Measurements from ENCODE around the gene FBXO34. TPM values are rescaled to one million over a fixed set of nuclear protein-coding genes. Genes with fewer than 3 reads are reported as not detected.

Gene FBXO34
- total and polyA plus RNA-seq, 9 of the 15 experiments (the other 6 are each of a cell fraction or from before 2014, with no cell fraction given) = 6.3 to 24.9 (median 16.2) TPM

DNA sequence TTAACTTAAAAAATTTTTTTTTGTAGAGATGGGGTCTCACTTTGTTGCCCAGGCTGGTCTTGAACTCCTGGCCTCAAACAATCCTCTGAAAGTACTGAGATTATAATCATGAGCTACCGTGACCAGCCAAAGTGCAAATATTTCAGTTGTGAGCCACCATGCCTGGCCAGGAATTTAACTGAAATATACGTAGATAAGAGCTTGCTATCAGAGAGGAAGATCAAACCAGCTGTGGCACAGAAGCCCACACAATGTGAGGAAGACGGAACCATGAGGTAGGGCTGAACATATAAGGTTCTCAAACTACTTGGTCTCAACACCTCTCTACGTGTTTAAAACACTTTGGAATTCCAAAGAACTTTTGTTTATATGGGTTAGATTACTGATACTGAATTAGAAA lies 111.3 kb downstream of the FBXO34 start:
- BruUV-seq (replicated peaks) = no TSS peak
- peak; percentile 57 for FAIRE-seq
- TF ChIP-seq ZNF584 (CRISPR knock-in tag; IDR thresholded peaks at IDR 0.05; ENCODE audit: low read depth) (no peak), TEAD4 (IDR thresholded peaks at IDR 0.05; ENCODE audit: low read length) (peak; percentile 31; the same call in 1 of the 2 replicates), TEAD4 (CRISPR knock-in tag; IDR thresholded peaks at IDR 0.05; ENCODE audit: borderline replicate concordance) (no peak), ARHGAP35 (IDR thresholded peaks at IDR 0.05; ENCODE audit: partially characterized antibody) (no peak), HNRNPL (IDR thresholded peaks at IDR 0.05; ENCODE audit: low read depth, low read length) (no peak), ZNF696 (CRISPR knock-in tag; conservative IDR thresholded peaks at IDR 0.05) (no peak), CTBP1 (IDR thresholded peaks at IDR 0.05; ENCODE audit: borderline replicate concordance) (no peak), TOE1 (IDR thresholded peaks at IDR 0.05; ENCODE audit: borderline replicate concordance) (no peak), TOE1 (CRISPR knock-in tag; IDR thresholded peaks at IDR 0.05; ENCODE audit: borderline replicate concordance, low read depth) (no peak), TEAD1 (CRISPR knock-in tag; IDR thresholded peaks at IDR 0.05) (peak in 1 of 2 experiments; percentile 63; a peak in 1 of 4 replicates), GATA2 (CRISPR knock-in tag; IDR thresholded peaks at IDR 0.05) (no peak), PTBP1 (IDR thresholded peaks at IDR 0.05; ENCODE audit: low read depth, low read length) (no peak), SMARCA5 (IDR thresholded peaks at IDR 0.05) (no peak), ZBTB8A (IDR thresholded peaks at IDR 0.05; ENCODE audit: partially characterized antibody) (no peak), ARID1B (IDR thresholded peaks at IDR 0.05) (0 out of 2 replicates have a peak, but pooled peaks have one; percentile 25), RFX1 (IDR thresholded peaks at IDR 0.05) (no peak), ARNT (IDR thresholded peaks at IDR 0.05) (no peak)
- TF ChIP-seq, protein P1, sequence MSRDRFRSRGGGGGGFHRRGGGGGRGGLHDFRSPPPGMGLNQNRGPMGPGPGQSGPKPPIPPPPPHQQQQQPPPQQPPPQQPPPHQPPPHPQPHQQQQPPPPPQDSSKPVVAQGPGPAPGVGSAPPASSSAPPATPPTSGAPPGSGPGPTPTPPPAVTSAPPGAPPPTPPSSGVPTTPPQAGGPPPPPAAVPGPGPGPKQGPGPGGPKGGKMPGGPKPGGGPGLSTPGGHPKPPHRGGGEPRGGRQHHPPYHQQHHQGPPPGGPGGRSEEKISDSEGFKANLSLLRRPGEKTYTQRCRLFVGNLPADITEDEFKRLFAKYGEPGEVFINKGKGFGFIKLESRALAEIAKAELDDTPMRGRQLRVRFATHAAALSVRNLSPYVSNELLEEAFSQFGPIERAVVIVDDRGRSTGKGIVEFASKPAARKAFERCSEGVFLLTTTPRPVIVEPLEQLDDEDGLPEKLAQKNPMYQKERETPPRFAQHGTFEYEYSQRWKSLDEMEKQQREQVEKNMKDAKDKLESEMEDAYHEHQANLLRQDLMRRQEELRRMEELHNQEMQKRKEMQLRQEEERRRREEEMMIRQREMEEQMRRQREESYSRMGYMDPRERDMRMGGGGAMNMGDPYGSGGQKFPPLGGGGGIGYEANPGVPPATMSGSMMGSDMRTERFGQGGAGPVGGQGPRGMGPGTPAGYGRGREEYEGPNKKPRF (IDR thresholded peaks at IDR 0.05; ENCODE audit: low read depth, low read length) = no peak
- TF ChIP-seq, protein P2, sequence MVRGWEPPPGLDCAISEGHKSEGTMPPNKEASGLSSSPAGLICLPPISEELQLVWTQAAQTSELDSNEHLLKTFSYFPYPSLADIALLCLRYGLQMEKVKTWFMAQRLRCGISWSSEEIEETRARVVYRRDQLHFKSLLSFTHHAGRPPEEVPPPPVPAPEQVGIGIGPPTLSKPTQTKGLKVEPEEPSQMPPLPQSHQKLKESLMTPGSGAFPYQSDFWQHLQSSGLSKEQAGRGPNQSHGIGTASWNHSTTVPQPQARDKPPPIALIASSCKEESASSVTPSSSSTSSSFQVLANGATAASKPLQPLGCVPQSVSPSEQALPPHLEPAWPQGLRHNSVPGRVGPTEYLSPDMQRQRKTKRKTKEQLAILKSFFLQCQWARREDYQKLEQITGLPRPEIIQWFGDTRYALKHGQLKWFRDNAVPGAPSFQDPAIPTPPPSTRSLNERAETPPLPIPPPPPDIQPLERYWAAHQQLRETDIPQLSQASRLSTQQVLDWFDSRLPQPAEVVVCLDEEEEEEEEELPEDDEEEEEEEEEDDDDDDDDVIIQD (CRISPR knock-in tag; IDR thresholded peaks at IDR 0.05) = no peak
- TF ChIP-seq, protein P3, sequence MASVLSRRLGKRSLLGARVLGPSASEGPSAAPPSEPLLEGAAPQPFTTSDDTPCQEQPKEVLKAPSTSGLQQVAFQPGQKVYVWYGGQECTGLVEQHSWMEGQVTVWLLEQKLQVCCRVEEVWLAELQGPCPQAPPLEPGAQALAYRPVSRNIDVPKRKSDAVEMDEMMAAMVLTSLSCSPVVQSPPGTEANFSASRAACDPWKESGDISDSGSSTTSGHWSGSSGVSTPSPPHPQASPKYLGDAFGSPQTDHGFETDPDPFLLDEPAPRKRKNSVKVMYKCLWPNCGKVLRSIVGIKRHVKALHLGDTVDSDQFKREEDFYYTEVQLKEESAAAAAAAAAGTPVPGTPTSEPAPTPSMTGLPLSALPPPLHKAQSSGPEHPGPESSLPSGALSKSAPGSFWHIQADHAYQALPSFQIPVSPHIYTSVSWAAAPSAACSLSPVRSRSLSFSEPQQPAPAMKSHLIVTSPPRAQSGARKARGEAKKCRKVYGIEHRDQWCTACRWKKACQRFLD (CRISPR knock-in tag; IDR thresholded peaks at IDR 0.05) = no peak

More for the DNA sequence above, 111.3 kb downstream of the FBXO34 start:
- no peaks in the 10 kb centered on the region for H3K79me2 ChIP-seq (ENCODE audit: control insufficient read depth, insufficient read depth, low read length)
- intact Hi-C loops (cut with micrococcal nuclease) (no loop called here), in situ Hi-C loops (cut with MboI) (no loop called here)
- H3K36me3 ChIP-seq (ENCODE audit: control insufficient read depth, insufficient read depth, low read length) = peaks cover 28% of the 10 kb centered on the region; the same call in 2 of the 3 replicates
- no peak overlapping the region for H3K4me2 ChIP-seq (ENCODE audit: insufficient read depth, low read length)
- DNase-seq (ENCODE audit: extremely low read depth in 1 of 4, low spot score in 3 of 4) = no peak
- peaks cover 24 to 59% of the 10 kb centered on the region in 2 experiments for H3K4me1 ChIP-seq (replicated peaks in 1 of 2; ENCODE audit: control insufficient read depth in 2 of 2, insufficient read depth in 2 of 2, low read length in 2 of 2)
- WGBS (ENCODE audit: insufficient coverage, low coverage, missing lambda C conversion rate) = 7% methylated on average over 4 of the region's 4 CpGs
- H4K20me1 ChIP-seq (replicated peaks; ENCODE audit: control insufficient read depth, insufficient read depth, low read length) = no peaks in the 10 kb centered on the region
- ChIA-PET POLR2A (interaction anchor here (0.6 to 1.9 kb wide), 5 partner anchors 8 to 957 kb away, joined by 3 to 9 read pairs (median 3); no protein-coding TSS in a partner anchor), CTCF (ENCODE audit: low intra/inter-chr PET ratio) (no interaction called here)
- H3K9me3 ChIP-seq (replicated peaks; ENCODE audit: control insufficient read depth, insufficient read depth, low read depth, low read length) = no peaks in the 10 kb centered on the region
- H2AFZ ChIP-seq (ENCODE audit: low read depth, low read length) = no peak overlapping the region
- ATAC-seq = no peak
- H3K27ac ChIP-seq (ENCODE audit: extremely low read depth, low read depth, low read length) = peak overlapping the region; percentile 58; the same call in 1 of the 3 replicates
- no peaks in the 10 kb centered on the region for H3K9me1 ChIP-seq (ENCODE audit: control insufficient read depth, insufficient read depth, low read length)
- H3K4me3 ChIP-seq = no peak overlapping the region
- peak overlapping the region in 1 of 2 experiments; percentile 56; a peak in 1 of 4 replicates for H3K9ac ChIP-seq (ENCODE audit: insufficient read depth in 1 of 2, low read depth in 2 of 2, low read length in 2 of 2)
- H3K27me3 ChIP-seq (ENCODE audit: control insufficient read depth in 2 of 2, insufficient read depth in 2 of 2, low read length in 2 of 2) = no peaks in the 10 kb centered on the region
